Spleen (tissue), 11 donors: Measurements from ENCODE around the gene LAMB1. TPM values are rescaled to one million over a fixed set of nuclear protein-coding genes. Genes with fewer than 3 reads are reported as not detected.

ENCODE experiments used
- DNase-seq: peaks from one replicate; pipeline ENCODE4 v3.0.0-alpha.2; 2020
- H3K27ac ChIP-seq, 8 donors: fragments of 200-600 bp; sonication (generic) in 7 of 8; 1 replicate in 4 of 8; 2 replicates in 4 of 8; pipeline versions ENCODE4 v1.5.0 to v1.8.0; 2016 to 2021; ENCODE audit warnings: inconsistent platforms in 4 of 8, mild to moderate bottlenecking in 4 of 8, moderate library complexity in 1 of 8
- H3K27me3 ChIP-seq, 7 donors: fragments of 200-600 bp; sonication (generic) in 6 of 7; replicated peaks in 1 of 7; 1 replicate in 4 of 7; 2 replicates in 3 of 7; pipeline versions ENCODE4 v1.5.0 to v1.8.0; 2016 to 2021; ENCODE audit warnings: inconsistent platforms in 3 of 7, mild to moderate bottlenecking in 1 of 7
- H3K36me3 ChIP-seq, 6 donors: fragments of 200-600 bp; sonication (generic) in 5 of 6; 1 replicate in 4 of 6; 2 replicates in 2 of 6; pipeline versions ENCODE4 v1.5.0 to v1.8.0; 2016 to 2021; ENCODE audit warnings: inconsistent platforms in 2 of 6
- H3K4me1 ChIP-seq, 6 donors: fragments of 200-600 bp; sonication (generic) in 5 of 6; 1 replicate in 3 of 6; 2 replicates in 3 of 6; pipeline versions ENCODE4 v1.5.0 to v1.8.0; 2016 to 2021; ENCODE audit warnings: inconsistent platforms in 3 of 6
- H3K4me3 ChIP-seq, 8 donors: fragments of 200-600 bp; sonication (generic) in 7 of 8; 1 replicate in 4 of 8; 2 replicates in 4 of 8; pipeline versions ENCODE4 v1.5.0 to v1.8.0; 2016 to 2021; ENCODE audit warnings: inconsistent platforms in 4 of 8, mild to moderate bottlenecking in 4 of 8, moderate library complexity in 2 of 8
- H3K9me3 ChIP-seq, 8 donors: fragments of 200-600 bp; sonication (generic) in 7 of 8; 1 replicate in 4 of 8; 2 replicates in 4 of 8; pipeline versions ENCODE4 v1.5.0 to v1.8.0; 2016 to 2021; ENCODE audit warnings: inconsistent platforms in 4 of 8
- CTCF ChIP-seq, 11 experiments: fragments of 200-600 bp in 7 of 11; fragments of 450-650 bp in 4 of 11; sonication (generic) in 4 of 11; IDR thresholded peaks in 8 of 11; conservative IDR thresholded peaks in 3 of 11; 1 replicate in 7 of 11; 2 replicates in 4 of 11; pipeline versions ENCODE4 v1.4.0 to v1.8.0; 2016 to 2021; ENCODE audit warnings: antibody characterized with exemption in 11 of 11, inconsistent platforms in 4 of 11, mild to moderate bottlenecking in 1 of 11
- POLR2A ChIP-seq, 3 donors: fragments of 450-650 bp; IDR thresholded peaks; one replicate each; pipeline ENCODE4 v1.5.1; 2017; ENCODE audit warnings: antibody characterized with exemption in 3 of 3, mild to moderate bottlenecking in 1 of 3
- POLR2AphosphoS5 ChIP-seq, 3 donors: sonication (generic); formaldehyde crosslinking; IDR thresholded peaks; one replicate each; pipeline ENCODE4 v1.5.1; 2017; ENCODE audit warnings: antibody characterized with exemption in 3 of 3
- WGBS, 5 donors: extraction: QIAGEN DNeasy Blood & Tissue Kit in 3 of 5; methylation state at CpG; one replicate each; pipeline versions ENCODE4 v1.1.5 to v1.1.7; 2013 to 2018; 5-methylcytosine and 5-hydroxymethylcytosine counted together
- intact Hi-C: fragments of 100-400 bp; cut with DNase I; formaldehyde crosslinking; loops from one replicate; pipeline ENCODE4 v1.15.0; 2023; ENCODE audit warnings: low total_unique reads
- polyA plus RNA-seq, 3 donors: library from polyadenylated mRNA; stranded (reverse); fragments of 200-250 nt; gene quantifications; one replicate each; pipeline ENCODE4 v1.2.1, GENCODE V29; 2013
- total RNA-seq, 7 donors: library from RNA; depleted of rRNA in 3 of 7; stranded (reverse); fragments of >200 nt in 3 of 7; fragmentation: NEBNext Ultra II Directional in 4 of 7; extraction: Animal tissue kit (Norgen Biotek cat#: 25700) in 4 of 7; gene quantifications; one replicate each; pipeline versions ENCODE4 v1.1.0 to v1.2.1, GENCODE V29; 2016 to 2021
- donor health status: healthy with polysubstance abuse.
- donor health status: DM: no; HTN: no; CAD: no; lungs with moderate emphysema.
- donor health status: DM: no; HTN: no; CAD: no.
- donor health status: Bipolar disorder and iron deficiency.
- donor health status: healthy.
- donor health status: DM: no; HTN: no; CAD: no.
- donor health status: DM: yes; HTN: yes; CAD: no.

LAMB1 gene
- total and polyA plus RNA-seq, 10 donors = 51.4 to 181 (median 126) TPM

GRCh38 chr7:107980671-107981190 is 22.2 kb downstream of the LAMB1 start:
- TF ChIP-seq CTCF (IDR thresholded peaks at IDR 0.05 in 8 of 11, conservative IDR thresholded peaks at IDR 0.05 in 3 of 11) (no peak), POLR2A (IDR thresholded peaks at IDR 0.05) (no peak), POLR2AphosphoS5 (IDR thresholded peaks at IDR 0.05) (no peak)
- Histone ChIP-seq H3K36me3 (peaks cover 0 to 38% (median 0%) of the 10 kb centered on the region in 6 donors), H3K27me3 (no peaks in the 10 kb centered on the region), H3K9me3 (no peaks in the 10 kb centered on the region), H3K27ac (no peak overlapping the region), H3K4me3 (no peak overlapping the region), H3K4me1 (no peaks in the 10 kb centered on the region)
- 94 to 96% (median 95%) methylated on average over 8 of the region's 8 CpGs for WGBS, 5 donors
- intact Hi-C loops = no loop called here
- no peak for DNase-seq

- TF ChIP-seq POLR2A (IDR thresholded peaks at IDR 0.05) (no peak), CTCF (IDR thresholded peaks at IDR 0.05 in 8 of 11, conservative IDR thresholded peaks at IDR 0.05 in 3 of 11) (no peak), POLR2AphosphoS5 (IDR thresholded peaks at IDR 0.05) (no peak)
- Histone ChIP-seq H3K27ac (no peak overlapping the region), H3K4me1 (no peaks in the 10 kb centered on the region), H3K4me3 (no peak overlapping the region), H3K27me3 (no peaks in the 10 kb centered on the region), H3K36me3 (peaks cover 0 to 38% (median 0%) of the 10 kb centered on the region in 6 donors), H3K9me3 (no peaks in the 10 kb centered on the region)
- DNase-seq = no peak
- WGBS, 5 donors = 92 to 98% (median 94%) methylated on average over 3 of the region's 3 CpGs
- intact Hi-C loops = no loop called here
Observed at GRCh38 chr7:107980171-107980570, 22.8 kb downstream of the LAMB1 start.

GRCh38 chr7:107978815-107979408 is 24.0 kb downstream of the LAMB1 start:
- intact Hi-C loops = no loop called here
- Histone ChIP-seq H3K36me3 (peaks cover 0 to 44% (median 0%) of the 10 kb centered on the region in 6 donors), H3K4me3 (no peak overlapping the region), H3K9me3 (no peaks in the 10 kb centered on the region), H3K4me1 (no peaks in the 10 kb centered on the region), H3K27ac (no peak overlapping the region), H3K27me3 (no peaks in the 10 kb centered on the region)
- TF ChIP-seq POLR2A (IDR thresholded peaks at IDR 0.05) (no peak), POLR2AphosphoS5 (IDR thresholded peaks at IDR 0.05) (no peak), CTCF (IDR thresholded peaks at IDR 0.05 in 8 of 11, conservative IDR thresholded peaks at IDR 0.05 in 3 of 11) (no peak)
- DNase-seq = no peak
- WGBS, 5 donors = 84 to 95% (median 87%) methylated on average over 5 of the region's 5 CpGs

GRCh38 chr7:107977048-107977447 is 25.9 kb downstream of the LAMB1 start:
- DNase-seq = no peak
- H3K36me3 ChIP-seq = peaks cover 0 to 47% (median 0%) of the 10 kb centered on the region in 6 donors
- WGBS, 5 donors = 78 to 92% (median 87%) methylated on average over 4 of the region's 4 CpGs
- no peaks in the 10 kb centered on the region for H3K9me3 ChIP-seq
- H3K27ac ChIP-seq = peak overlapping the region in 3 of 8 donors; percentile 5 to 41 (median 40)
- peaks cover 0 to 5% (median 0%) of the 10 kb centered on the region in 6 donors for H3K4me1 ChIP-seq
- TF ChIP-seq CTCF (IDR thresholded peaks at IDR 0.05 in 8 of 11, conservative IDR thresholded peaks at IDR 0.05 in 3 of 11) (no peak), POLR2A (IDR thresholded peaks at IDR 0.05) (no peak), POLR2AphosphoS5 (IDR thresholded peaks at IDR 0.05) (no peak)
- H3K27me3 ChIP-seq = no peaks in the 10 kb centered on the region
- intact Hi-C loops = no loop called here
- no peak overlapping the region for H3K4me3 ChIP-seq
